ENCODE results near the gene BYSL. TPM values are rescaled to one million over a fixed set of nuclear protein-coding genes. Genes with fewer than 3 reads are reported as not detected.

The BYSL gene
- total RNA-seq, 4 donors from 2014 or later = 2.8 to 6.1 (median 4.2) TPM

DNA sequence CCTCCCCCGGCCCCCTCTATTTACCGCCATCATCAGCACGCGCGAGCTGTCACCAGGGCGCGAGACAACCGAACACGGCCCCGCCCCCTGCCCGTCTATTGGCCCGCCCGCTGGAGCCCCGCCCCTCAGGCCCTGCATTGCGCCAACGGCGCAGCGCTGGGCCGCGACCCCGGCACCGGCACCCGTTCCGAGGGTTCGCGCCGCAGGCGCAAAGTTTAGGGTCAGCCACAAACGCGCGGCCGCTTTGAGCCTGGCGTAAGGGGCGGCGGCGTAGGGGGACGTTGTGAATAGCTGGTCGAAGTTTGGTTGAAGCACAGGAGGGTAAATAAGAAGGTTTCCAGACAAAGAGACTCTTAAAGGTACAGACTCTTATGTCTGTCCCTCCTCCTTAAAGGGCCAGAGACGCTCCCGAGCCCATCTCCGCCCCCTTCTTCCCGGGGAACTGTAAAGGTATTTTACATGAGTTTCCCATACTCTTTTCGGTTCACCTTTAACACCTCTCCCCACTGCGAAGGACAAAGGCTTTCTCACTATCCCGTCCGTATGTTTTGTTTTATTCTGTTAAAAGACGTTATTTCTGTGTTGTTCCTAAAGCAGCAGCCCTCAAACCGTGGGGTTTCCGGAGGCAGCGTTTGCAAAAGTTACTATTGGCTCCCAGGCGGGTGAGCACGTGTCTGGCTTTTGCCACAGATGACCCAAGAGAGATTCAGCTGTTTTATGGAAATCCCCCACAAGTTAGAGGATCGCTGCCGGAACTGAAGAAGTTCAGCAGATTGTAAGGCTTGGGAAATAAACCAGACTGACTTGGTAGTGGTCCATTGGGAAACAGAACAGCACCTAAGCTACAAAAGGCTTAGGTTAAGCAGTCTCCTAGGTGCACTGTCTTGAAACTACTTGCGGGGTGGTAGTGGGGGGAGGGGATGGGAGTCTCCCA, 25.7 kb upstream of the BYSL start, which contains the start of gene USP49:
USP49 (minus strand) TSS at position 76 of the 934 bp plus-strand sequence. CDS start 88,392 bp downstream, outside the sequence.
- TF ChIP-seq POLR2A (IDR thresholded peaks at IDR 0.05) (peak in 1 of 2 donors; percentile 46), CTCF (IDR thresholded peaks at IDR 0.05) (no peak)
- Histone ChIP-seq H3K27ac (peak within 1 kb of the TSS; percentile 65 to 72 (median 67)), H3K27me3 (no peaks in the 10 kb centered on the region), H3K36me3 (no peaks in the 10 kb centered on the region), H3K9me3 (no peaks in the 10 kb centered on the region), H3K4me1 (peaks cover 17 to 21% of the 10 kb centered on the region in 2 donors), H3K4me3 (replicated peaks in 1 of 3) (peak within 1 kb of the TSS; percentile 46 to 89 (median 49))
- WGBS, 2 donors = 1% methylated on average over 21 to 31 of the region's 55 CpGs
- DNase-seq = peak; percentile 91 to 93
- intact Hi-C loops (cut with DNase I) = no loop called here

- peaks cover 9 to 16% of the 10 kb centered on the region in 2 donors for H3K4me1 ChIP-seq
- no peaks in the 10 kb centered on the region for H3K27me3 ChIP-seq
- H3K36me3 ChIP-seq = no peaks in the 10 kb centered on the region
- H3K27ac ChIP-seq = peak overlapping the region in 1 of 3 donors; percentile 65
- TF ChIP-seq CTCF (IDR thresholded peaks at IDR 0.05) = no peak
- TF ChIP-seq POLR2A (IDR thresholded peaks at IDR 0.05) = no peak
- 52 to 60% methylated on average over 3 of the region's 3 CpGs for WGBS, 2 donors
- DNase-seq = no peak
- intact Hi-C loops (cut with DNase I) = no loop called here
- no peaks in the 10 kb centered on the region for H3K9me3 ChIP-seq
- H3K4me3 ChIP-seq (replicated peaks in 1 of 3) = peak overlapping the region in 1 of 3 donors; percentile 49
These were observed 25.0 kb upstream of the BYSL start for GRCh38 chr6:41896281-41896680.

DNA sequence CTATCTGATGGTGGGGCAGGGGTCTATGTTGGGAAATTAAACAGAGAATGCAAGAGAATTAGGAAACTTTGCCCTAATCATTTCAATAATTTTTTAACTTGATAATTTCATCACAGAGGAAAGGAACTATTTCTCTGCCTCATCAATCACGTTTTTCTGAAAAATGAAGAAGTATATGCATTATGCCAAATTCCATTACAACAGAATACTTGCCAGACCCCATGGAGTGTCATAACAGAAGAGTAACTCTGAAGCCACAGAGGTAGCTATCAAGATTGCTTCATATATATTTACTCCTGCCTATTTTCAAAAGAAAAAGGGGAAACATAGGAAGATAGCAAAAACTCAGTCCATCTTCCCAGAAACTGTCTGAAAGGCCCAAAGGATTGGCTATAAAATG, 20.4 kb upstream of the BYSL start:
- H3K9me3 ChIP-seq = no peaks in the 10 kb centered on the region
- peaks cover 4 to 11% of the 10 kb centered on the region in 2 donors for H3K36me3 ChIP-seq
- H3K4me3 ChIP-seq (replicated peaks in 1 of 3) = no peak overlapping the region
- 85 to 89% methylated on average over 1 of the region's 1 CpG for WGBS, 2 donors
- TF ChIP-seq POLR2A (IDR thresholded peaks at IDR 0.05) = no peak
- no peak for TF ChIP-seq CTCF (IDR thresholded peaks at IDR 0.05)
- DNase-seq = no peak
- H3K27ac ChIP-seq = no peak overlapping the region
- intact Hi-C loops (cut with DNase I) = no loop called here
- H3K27me3 ChIP-seq = no peaks in the 10 kb centered on the region
- H3K4me1 ChIP-seq = peaks cover 4 to 5% of the 10 kb centered on the region in 2 donors

- Histone ChIP-seq H3K9me3 (no peaks in the 10 kb centered on the region), H3K27ac (no peak overlapping the region), H3K27me3 (no peaks in the 10 kb centered on the region), H3K4me3 (replicated peaks in 1 of 3) (no peak overlapping the region), H3K36me3 (peaks cover 16 to 22% of the 10 kb centered on the region in 2 donors), H3K4me1 (no peaks in the 10 kb centered on the region)
- intact Hi-C loops (cut with DNase I) = no loop called here
- TF ChIP-seq CTCF (IDR thresholded peaks at IDR 0.05) (peak in 2 of 6 experiments; percentile 16), POLR2A (IDR thresholded peaks at IDR 0.05) (no peak)
- peak; percentile 13 to 15 for DNase-seq
- WGBS, 2 donors = 100% methylated on average over 1 of the region's 1 CpG
These were observed 19.3 kb upstream of the BYSL start for GRCh38 chr6:41901882-41902519.

Measured in thyroid gland (tissue), 4 donors.